ENCODE data around the gene PEAK1. TPM values are rescaled to one million over a fixed set of nuclear protein-coding genes. Genes with fewer than 3 reads are reported as not detected.

The PEAK1 gene
- total and polyA plus RNA-seq, 3 experiments from 2014 or later = 2.2 to 26.3 (median 25.1) TPM

- CTCF ChIA-PET = no interaction called here
- H3K36me3 Mint-ChIP-seq = peaks cover 3 to 6% (median 4%) of the 10 kb centered on the region in 3 donors
- Histone ChIP-seq H3K4me1 (ENCODE audit: insufficient read depth, low read length) (no peaks in the 10 kb centered on the region), H3K27ac (ENCODE audit: low read depth, low read length) (no peak overlapping the region), H3K4me3 (ENCODE audit: low read length) (no peak overlapping the region), H3K36me3 (ENCODE audit: insufficient read depth, low read length) (no peaks in the 10 kb centered on the region), H3K9me3 (ENCODE audit: low read length) (no peaks in the 10 kb centered on the region), H3K27me3 (ENCODE audit: insufficient read depth, low read length, poor library complexity, severe bottlenecking) (no peaks in the 10 kb centered on the region)
- no peaks in the 10 kb centered on the region for H3K4me1 Mint-ChIP-seq
- H3K27me3 Mint-ChIP-seq = no peaks in the 10 kb centered on the region
- H3K27ac Mint-ChIP-seq = no peak overlapping the region
- H3K9me3 Mint-ChIP-seq = peaks cover 0 to 3% (median 0%) of the 10 kb centered on the region in 5 donors
- DNase-seq = no peak
- H3K4me3 Mint-ChIP-seq = no peak overlapping the region
- POLR2A ChIA-PET = no interaction called here
These were observed 210.7 kb downstream of the PEAK1 start for GRCh38 chr15:77209221-77209620.

GRCh38 chr15:77208241-77208640, 211.7 kb downstream of the PEAK1 start:
- Mint-ChIP-seq H3K36me3 (peaks cover 2 to 6% (median 4%) of the 10 kb centered on the region in 3 donors), H3K27me3 (no peaks in the 10 kb centered on the region), H3K4me3 (no peak overlapping the region), H3K9me3 (peaks cover 0 to 3% (median 0%) of the 10 kb centered on the region in 5 donors), H3K4me1 (no peaks in the 10 kb centered on the region), H3K27ac (no peak overlapping the region)
- H3K27me3 ChIP-seq (ENCODE audit: insufficient read depth, low read length, poor library complexity, severe bottlenecking) = no peaks in the 10 kb centered on the region
- ChIA-PET CTCF (no interaction called here), POLR2A (no interaction called here)
- no peaks in the 10 kb centered on the region for H3K9me3 ChIP-seq (ENCODE audit: low read length)
- no peak overlapping the region for H3K27ac ChIP-seq (ENCODE audit: low read depth, low read length)
- no peak overlapping the region for H3K4me3 ChIP-seq (ENCODE audit: low read length)
- no peaks in the 10 kb centered on the region for H3K4me1 ChIP-seq (ENCODE audit: insufficient read depth, low read length)
- DNase-seq = no peak
- H3K36me3 ChIP-seq (ENCODE audit: insufficient read depth, low read length) = no peaks in the 10 kb centered on the region

GRCh38 chr15:77201665-77202064, 218.2 kb downstream of the PEAK1 start:
- POLR2A ChIA-PET = no interaction called here
- H3K27me3 ChIP-seq (ENCODE audit: insufficient read depth, low read length, poor library complexity, severe bottlenecking) = no peaks in the 10 kb centered on the region
- no peaks in the 10 kb centered on the region for H3K36me3 ChIP-seq (ENCODE audit: insufficient read depth, low read length)
- no peak for DNase-seq
- H3K4me3 Mint-ChIP-seq = no peak overlapping the region
- H3K9me3 Mint-ChIP-seq = peaks cover 3 to 17% (median 10%) of the 10 kb centered on the region in 5 donors
- H3K27ac ChIP-seq (ENCODE audit: low read depth, low read length) = no peak overlapping the region
- no peaks in the 10 kb centered on the region for H3K4me1 Mint-ChIP-seq
- H3K27ac Mint-ChIP-seq = no peak overlapping the region
- H3K27me3 Mint-ChIP-seq = no peaks in the 10 kb centered on the region
- H3K36me3 Mint-ChIP-seq = peaks cover 11 to 21% (median 18%) of the 10 kb centered on the region in 3 donors
- no peaks in the 10 kb centered on the region for H3K4me1 ChIP-seq (ENCODE audit: insufficient read depth, low read length)
- no peak overlapping the region for H3K4me3 ChIP-seq (ENCODE audit: low read length)
- CTCF ChIA-PET = no interaction called here
- H3K9me3 ChIP-seq (ENCODE audit: low read length) = no peaks in the 10 kb centered on the region

- ChIA-PET CTCF (no interaction called here), POLR2A (no interaction called here)
- no peak overlapping the region for H3K27ac ChIP-seq (ENCODE audit: low read depth, low read length)
- H3K36me3 ChIP-seq (ENCODE audit: insufficient read depth, low read length) = no peaks in the 10 kb centered on the region
- Mint-ChIP-seq H3K27me3 (no peaks in the 10 kb centered on the region), H3K4me3 (no peak overlapping the region), H3K27ac (no peak overlapping the region), H3K9me3 (peaks cover 0 to 17% (median 10%) of the 10 kb centered on the region in 5 donors), H3K36me3 (peaks cover 8 to 25% (median 19%) of the 10 kb centered on the region in 3 donors), H3K4me1 (no peaks in the 10 kb centered on the region)
- no peak for DNase-seq
- no peaks in the 10 kb centered on the region for H3K4me1 ChIP-seq (ENCODE audit: insufficient read depth, low read length)
- H3K27me3 ChIP-seq (ENCODE audit: insufficient read depth, low read length, poor library complexity, severe bottlenecking) = no peaks in the 10 kb centered on the region
- no peak overlapping the region for H3K4me3 ChIP-seq (ENCODE audit: low read length)
- H3K9me3 ChIP-seq (ENCODE audit: low read length) = no peaks in the 10 kb centered on the region
These were observed 223.5 kb downstream of the PEAK1 start for GRCh38 chr15:77196381-77196780.

GRCh38 chr15:77195586-77195985, 224.3 kb downstream of the PEAK1 start:
- ChIA-PET POLR2A (no interaction called here), CTCF (interaction anchor here (0.9 kb wide), 1 partner anchor 8 kb away, joined by 3 read pairs; no protein-coding TSS in a partner anchor)
- H3K27me3 Mint-ChIP-seq = no peaks in the 10 kb centered on the region
- peaks cover 0 to 17% (median 10%) of the 10 kb centered on the region in 5 donors for H3K9me3 Mint-ChIP-seq
- Histone ChIP-seq H3K4me3 (ENCODE audit: low read length) (no peak overlapping the region), H3K4me1 (ENCODE audit: insufficient read depth, low read length) (no peaks in the 10 kb centered on the region), H3K9me3 (ENCODE audit: low read length) (no peaks in the 10 kb centered on the region), H3K27ac (ENCODE audit: low read depth, low read length) (no peak overlapping the region), H3K27me3 (ENCODE audit: insufficient read depth, low read length, poor library complexity, severe bottlenecking) (no peaks in the 10 kb centered on the region), H3K36me3 (ENCODE audit: insufficient read depth, low read length) (no peaks in the 10 kb centered on the region)
- no peak overlapping the region for H3K4me3 Mint-ChIP-seq
- peaks cover 8 to 25% (median 19%) of the 10 kb centered on the region in 3 donors for H3K36me3 Mint-ChIP-seq
- no peaks in the 10 kb centered on the region for H3K4me1 Mint-ChIP-seq
- H3K27ac Mint-ChIP-seq = peak overlapping the region in 1 of 8 donors; percentile 8
- DNase-seq = no peak

- Mint-ChIP-seq H3K4me3 (no peak overlapping the region), H3K4me1 (peaks cover 9 to 22% (median 20%) of the 10 kb centered on the region in 3 donors), H3K36me3 (peaks cover 0 to 4% (median 1%) of the 10 kb centered on the region in 3 donors), H3K9me3 (no peaks in the 10 kb centered on the region), H3K27ac (no peak overlapping the region), H3K27me3 (no peaks in the 10 kb centered on the region)
- POLR2A ChIA-PET = no interaction called here
- Histone ChIP-seq H3K36me3 (ENCODE audit: insufficient read depth, low read length) (no peaks in the 10 kb centered on the region), H3K4me3 (ENCODE audit: low read length) (no peak overlapping the region), H3K4me1 (ENCODE audit: insufficient read depth, low read length) (peaks cover 10% of the 10 kb centered on the region), H3K27me3 (ENCODE audit: insufficient read depth, low read length, poor library complexity, severe bottlenecking) (no peaks in the 10 kb centered on the region), H3K9me3 (ENCODE audit: low read length) (no peaks in the 10 kb centered on the region), H3K27ac (ENCODE audit: low read depth, low read length) (no peak overlapping the region)
- DNase-seq = no peak
- CTCF ChIA-PET = no interaction called here
These were observed 227.5 kb downstream of the PEAK1 start for GRCh38 chr15:77192451-77192850.

- Mint-ChIP-seq H3K27me3 (no peaks in the 10 kb centered on the region), H3K9me3 (no peaks in the 10 kb centered on the region), H3K27ac (no peak overlapping the region), H3K36me3 (peaks cover 0 to 4% (median 1%) of the 10 kb centered on the region in 3 donors), H3K4me1 (peaks cover 20 to 33% (median 31%) of the 10 kb centered on the region in 3 donors), H3K4me3 (no peak overlapping the region)
- Histone ChIP-seq H3K9me3 (ENCODE audit: low read length) (no peaks in the 10 kb centered on the region), H3K27ac (ENCODE audit: low read depth, low read length) (no peak overlapping the region), H3K4me3 (ENCODE audit: low read length) (no peak overlapping the region), H3K27me3 (ENCODE audit: insufficient read depth, low read length, poor library complexity, severe bottlenecking) (no peaks in the 10 kb centered on the region), H3K36me3 (ENCODE audit: insufficient read depth, low read length) (no peaks in the 10 kb centered on the region), H3K4me1 (ENCODE audit: insufficient read depth, low read length) (peaks cover 17% of the 10 kb centered on the region)
- CTCF ChIA-PET = no interaction called here
- POLR2A ChIA-PET = no interaction called here
- no peak for DNase-seq
These were observed 228.6 kb downstream of the PEAK1 start for GRCh38 chr15:77191230-77191834.

GRCh38 chr15:77187751-77188464, 232.0 kb downstream of the PEAK1 start:
- no peak for DNase-seq
- peaks cover 17% of the 10 kb centered on the region for H3K4me1 ChIP-seq (ENCODE audit: insufficient read depth, low read length)
- no peaks in the 10 kb centered on the region for H3K27me3 Mint-ChIP-seq
- H3K27me3 ChIP-seq (ENCODE audit: insufficient read depth, low read length, poor library complexity, severe bottlenecking) = no peaks in the 10 kb centered on the region
- no peaks in the 10 kb centered on the region for H3K9me3 ChIP-seq (ENCODE audit: low read length)
- H3K36me3 ChIP-seq (ENCODE audit: insufficient read depth, low read length) = no peaks in the 10 kb centered on the region
- peak overlapping the region; percentile 14 for H3K4me3 ChIP-seq (ENCODE audit: low read length)
- no peaks in the 10 kb centered on the region for H3K36me3 Mint-ChIP-seq
- peak overlapping the region in 5 of 8 donors; percentile 54 to 80 (median 71) for H3K27ac Mint-ChIP-seq
- H3K4me3 Mint-ChIP-seq = peak overlapping the region in 2 of 7 donors; percentile 21 to 36
- peaks cover 28 to 48% (median 39%) of the 10 kb centered on the region in 3 donors for H3K4me1 Mint-ChIP-seq
- H3K27ac ChIP-seq (ENCODE audit: low read depth, low read length) = no peak overlapping the region
- ChIA-PET POLR2A (interaction anchor here (1.0 to 1.2 kb wide), 3 partner anchors 27 to 309 kb away, joined by 3 to 4 read pairs (median 3); no protein-coding TSS in a partner anchor), CTCF (interaction anchor here (1.3 to 3.9 kb wide), 5 partner anchors 15 to 355 kb away, joined by 3 to 23 read pairs (median 5); no protein-coding TSS in a partner anchor)
- no peaks in the 10 kb centered on the region for H3K9me3 Mint-ChIP-seq
